ENCODE results near the gene LRSAM1. TPM values are rescaled to one million over a fixed set of nuclear protein-coding genes. Genes with fewer than 3 reads are reported as not detected.

Gene LRSAM1
- total RNA-seq, 2 experiments from 2014 or later = 20.8 to 32.2 TPM

GRCh38 chr9:127516835-127517607 is 65.7 kb downstream of the LRSAM1 start:
- ChIA-PET CTCF (ENCODE audit: unreplicated experiment) (no interaction called here), POLR2A (no interaction called here)
- Histone ChIP-seq H4K20me1 (ENCODE audit: insufficient read depth, low read length) (no peaks in the 10 kb centered on the region; the same call in 1 of the 2 replicates), H3K4me1 (ENCODE audit: insufficient read depth, low read length, poor library complexity, severe bottlenecking) (no peaks in the 10 kb centered on the region), H3K79me2 (ENCODE audit: insufficient read depth, low read depth, low read length) (no peaks in the 10 kb centered on the region), H3K27ac (ENCODE audit: low read depth, low read length, poor library complexity, severe bottlenecking) (no peak overlapping the region), H3K4me3 (ENCODE audit: low read depth, low read length, poor library complexity, severe bottlenecking) (no peak overlapping the region), H2AFZ (ENCODE audit: low read length) (no peak overlapping the region), H3K4me2 (ENCODE audit: low read length) (no peak overlapping the region), H3K9me3 (ENCODE audit: low read length) (no peaks in the 10 kb centered on the region), H3K9me2 (ENCODE audit: insufficient read depth, low read length) (no peaks in the 10 kb centered on the region), H3K36me3 (ENCODE audit: insufficient read depth, low read length) (no peaks in the 10 kb centered on the region)
- no peak for DNase-seq (ENCODE audit: low spot score)
- TF ChIP-seq CTCF (conservative IDR thresholded peaks at IDR 0.05; ENCODE audit: low read length) = no peak
- no peak for TF ChIP-seq EZH2phosphoT487 (IDR thresholded peaks at IDR 0.05; ENCODE audit: borderline replicate concordance, low read depth, low read length)
- intact Hi-C loops (cut with micrococcal nuclease; ENCODE audit: unreplicated experiment) = no loop called here
- BruUV-seq (replicated peaks) = no TSS peak

GRCh38 chr9:127517620-127518019 is 66.3 kb downstream of the LRSAM1 start:
- DNase-seq (ENCODE audit: low spot score) = no peak
- Histone ChIP-seq H3K36me3 (ENCODE audit: insufficient read depth, low read length) (no peaks in the 10 kb centered on the region), H3K9me2 (ENCODE audit: insufficient read depth, low read length) (no peaks in the 10 kb centered on the region), H3K4me2 (ENCODE audit: low read length) (no peak overlapping the region), H3K9me3 (ENCODE audit: low read length) (no peaks in the 10 kb centered on the region), H3K4me3 (ENCODE audit: low read depth, low read length, poor library complexity, severe bottlenecking) (no peak overlapping the region), H2AFZ (ENCODE audit: low read length) (no peak overlapping the region), H4K20me1 (ENCODE audit: insufficient read depth, low read length) (no peaks in the 10 kb centered on the region; the same call in 1 of the 2 replicates), H3K27ac (ENCODE audit: low read depth, low read length, poor library complexity, severe bottlenecking) (no peak overlapping the region), H3K4me1 (ENCODE audit: insufficient read depth, low read length, poor library complexity, severe bottlenecking) (no peaks in the 10 kb centered on the region), H3K79me2 (ENCODE audit: insufficient read depth, low read depth, low read length) (no peaks in the 10 kb centered on the region)
- BruUV-seq (replicated peaks) = no TSS peak
- ChIA-PET CTCF (ENCODE audit: unreplicated experiment) (no interaction called here), POLR2A (no interaction called here)
- intact Hi-C loops (cut with micrococcal nuclease; ENCODE audit: unreplicated experiment) = no loop called here
- TF ChIP-seq EZH2phosphoT487 (IDR thresholded peaks at IDR 0.05; ENCODE audit: borderline replicate concordance, low read depth, low read length) (no peak), CTCF (conservative IDR thresholded peaks at IDR 0.05; ENCODE audit: low read length) (no peak)

GRCh38 chr9:127518091-127518856 is 67.0 kb downstream of the LRSAM1 start:
- no peak for DNase-seq (ENCODE audit: low spot score)
- no peaks in the 10 kb centered on the region for H3K36me3 ChIP-seq (ENCODE audit: insufficient read depth, low read length)
- no peaks in the 10 kb centered on the region; the same call in 1 of the 2 replicates for H4K20me1 ChIP-seq (ENCODE audit: insufficient read depth, low read length)
- no peak overlapping the region for H3K27ac ChIP-seq (ENCODE audit: low read depth, low read length, poor library complexity, severe bottlenecking)
- H3K4me2 ChIP-seq (ENCODE audit: low read length) = no peak overlapping the region
- H3K9me3 ChIP-seq (ENCODE audit: low read length) = peaks cover 1% of the 10 kb centered on the region; the same call in 1 of the 2 replicates
- ChIA-PET POLR2A (no interaction called here), CTCF (ENCODE audit: unreplicated experiment) (no interaction called here)
- no peaks in the 10 kb centered on the region for H3K4me1 ChIP-seq (ENCODE audit: insufficient read depth, low read length, poor library complexity, severe bottlenecking)
- BruUV-seq (replicated peaks) = no TSS peak
- H2AFZ ChIP-seq (ENCODE audit: low read length) = no peak overlapping the region
- H3K9me2 ChIP-seq (ENCODE audit: insufficient read depth, low read length) = no peaks in the 10 kb centered on the region
- TF ChIP-seq EZH2phosphoT487 (IDR thresholded peaks at IDR 0.05; ENCODE audit: borderline replicate concordance, low read depth, low read length) (no peak), CTCF (conservative IDR thresholded peaks at IDR 0.05; ENCODE audit: low read length) (no peak)
- H3K4me3 ChIP-seq (ENCODE audit: low read depth, low read length, poor library complexity, severe bottlenecking) = no peak overlapping the region
- no peaks in the 10 kb centered on the region for H3K79me2 ChIP-seq (ENCODE audit: insufficient read depth, low read depth, low read length)
- intact Hi-C loops (cut with micrococcal nuclease; ENCODE audit: unreplicated experiment) = no loop called here
